HK-2 (cell line): ENCODE measurements around the gene KRTAP4-9.
A peak's percentile ranks its signal among the peaks of the same experiment; 100 is the strongest.
"Not testable (repeated sequence)": the region's sequence is repeated elsewhere in the genome, so short reads cannot be mapped to it uniquely, and the experiment has no call there.

Experiments used
- DNase-seq: peaks from one replicate; pipeline ENCODE4 v3.0.0-alpha.2; 2018; ENCODE audit not compliant: unreplicated experiment

The KRTAP4-9 gene

DNA sequence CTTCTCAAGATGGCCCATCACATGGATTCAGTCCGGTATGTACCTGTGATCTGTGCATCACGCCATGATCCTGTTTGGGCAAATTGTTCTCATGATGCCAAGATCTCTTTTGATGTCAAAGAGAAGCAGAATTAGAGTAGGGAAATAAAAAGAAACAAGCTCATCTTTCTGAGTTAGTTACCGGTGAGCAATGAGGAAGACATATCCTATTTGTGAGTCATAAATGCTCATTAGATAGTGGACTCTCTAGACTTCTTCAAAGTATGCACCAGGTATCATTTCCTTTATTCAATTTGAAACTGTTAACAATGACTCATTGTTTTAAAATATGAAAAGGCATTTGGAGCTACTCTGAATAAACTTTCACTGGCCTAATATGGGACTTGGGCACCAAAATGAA is 26.8 kb downstream of the KRTAP4-9 start:
- no peak for DNase-seq

DNA sequence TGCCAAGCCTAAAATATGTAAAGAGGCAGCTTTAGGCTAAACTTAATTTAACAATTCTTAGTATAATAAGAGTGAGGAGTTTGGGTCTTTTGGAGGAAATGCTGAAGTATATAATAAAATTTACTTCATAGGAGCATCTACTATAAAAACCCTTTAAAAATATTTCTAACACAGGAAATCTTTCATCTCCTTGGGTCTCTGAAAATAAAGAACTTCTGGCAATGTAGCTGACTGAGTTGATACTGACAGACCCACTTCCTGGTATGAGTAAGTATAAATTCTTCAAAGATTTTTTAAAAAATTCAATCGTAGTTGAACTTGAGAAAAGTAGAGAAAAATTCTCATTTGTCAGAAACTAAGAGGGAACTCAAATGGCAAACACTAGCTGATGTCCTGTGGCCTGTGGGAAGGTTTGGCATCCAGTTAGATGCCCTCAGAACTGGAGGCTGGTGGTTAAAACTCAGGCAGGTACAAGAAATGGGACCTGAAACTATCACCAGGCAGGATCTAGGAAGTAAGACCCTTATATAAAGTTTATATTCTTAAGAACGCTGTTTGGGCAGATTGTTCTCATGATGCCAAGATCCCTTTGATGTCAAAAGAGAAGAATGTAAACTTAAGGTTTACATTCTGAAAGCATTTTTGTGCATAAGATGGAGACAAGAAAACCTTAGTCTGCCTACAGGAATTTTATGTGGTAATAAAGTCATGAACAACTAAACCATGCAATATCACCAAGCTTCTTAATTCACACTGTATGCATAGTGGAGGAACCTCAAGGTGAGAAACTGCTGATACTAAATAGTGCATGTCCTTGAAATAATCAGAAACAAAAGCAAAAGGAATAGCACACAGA is 28.9 kb downstream of the KRTAP4-9 start:
- DNase-seq: no peak

- DNase-seq: not testable (repeated sequence)
These were observed 34.7 kb downstream of the KRTAP4-9 start for GRCh38 chr17:41139865-41140264.

DNA sequence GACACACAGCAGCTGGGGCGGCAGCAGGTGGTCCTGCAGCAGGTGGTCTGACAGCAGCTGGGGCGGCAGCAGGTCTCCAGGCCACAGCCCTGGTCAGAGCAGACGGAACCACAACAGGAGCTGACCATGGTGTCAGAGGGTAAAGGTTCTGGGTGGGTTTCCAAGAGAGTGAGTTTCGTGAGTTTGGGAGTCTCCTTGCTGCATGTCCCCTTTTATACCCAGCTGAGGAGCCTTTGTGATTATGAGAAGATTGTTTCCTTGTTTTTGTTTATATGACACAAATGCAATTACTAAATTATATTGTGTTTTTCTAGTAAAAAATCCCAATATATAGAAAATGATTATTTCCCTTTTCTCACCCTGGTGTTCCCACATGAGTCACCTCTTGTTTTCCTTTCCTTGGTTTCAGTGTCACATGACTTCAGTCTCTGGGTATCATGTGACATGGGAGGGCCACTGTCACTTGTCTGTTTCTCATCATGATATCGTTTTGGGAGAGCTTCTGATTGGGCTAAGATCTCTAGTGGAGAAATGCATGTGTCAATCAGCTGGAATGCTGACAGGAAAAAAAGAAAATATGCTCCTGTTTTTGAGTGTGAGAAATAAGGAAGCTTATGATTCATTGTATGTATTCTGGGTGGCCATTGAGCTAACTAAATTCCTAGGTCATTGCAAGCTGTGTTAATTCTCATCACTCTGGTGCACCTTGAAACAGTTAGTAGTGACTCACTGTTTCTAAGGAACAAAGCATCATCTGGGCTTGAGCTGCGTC is 35.4 kb downstream of the KRTAP4-9 start, which contains the start of gene KRTAP4-6:
KRTAP4-6 (minus strand) TSS at position 185 of the 772 bp plus-strand sequence; CDS start at position 128, 57 bp downstream.
- DNase-seq: peak; percentile 30

DNA sequence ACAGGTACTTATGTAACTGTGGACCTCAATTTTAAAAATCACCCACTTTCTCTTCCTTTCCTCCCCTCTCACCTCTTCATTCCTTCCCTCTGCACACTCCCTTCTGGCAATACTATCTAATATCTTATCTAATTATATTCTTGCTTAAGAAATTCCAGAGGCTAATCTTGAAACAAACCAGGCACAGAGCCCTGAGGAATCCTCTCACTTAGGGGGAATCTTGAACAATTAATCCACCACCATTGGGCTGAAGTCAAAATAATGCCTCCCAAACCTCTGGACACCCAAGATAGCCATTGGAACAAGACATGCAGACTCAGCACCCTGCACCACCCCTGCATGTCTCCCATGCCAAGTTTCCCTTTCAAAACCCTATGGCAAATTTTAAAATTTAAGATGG is 36.2 kb downstream of the KRTAP4-9 start:
- no peak for DNase-seq

DNA sequence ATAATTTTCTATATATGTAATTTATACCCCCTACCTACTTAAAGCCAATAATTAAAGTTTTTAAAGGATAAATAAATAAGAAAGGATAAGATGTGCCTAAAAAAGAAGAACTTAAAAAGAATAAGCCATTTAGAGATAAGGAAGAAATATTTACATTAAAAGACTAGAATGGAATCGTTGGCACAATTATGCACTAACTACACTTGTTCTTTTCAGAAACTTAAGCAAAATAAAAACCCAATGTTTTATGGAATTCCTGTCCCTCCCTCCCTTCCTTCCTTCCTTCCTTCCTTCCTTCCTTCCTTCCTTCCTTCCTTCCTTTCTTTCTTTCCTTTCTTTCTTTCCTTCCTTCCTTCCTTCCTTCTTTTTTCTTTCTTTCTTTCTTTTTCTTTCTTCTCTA is 39.7 kb downstream of the KRTAP4-9 start:
- DNase-seq: no peak

DNA sequence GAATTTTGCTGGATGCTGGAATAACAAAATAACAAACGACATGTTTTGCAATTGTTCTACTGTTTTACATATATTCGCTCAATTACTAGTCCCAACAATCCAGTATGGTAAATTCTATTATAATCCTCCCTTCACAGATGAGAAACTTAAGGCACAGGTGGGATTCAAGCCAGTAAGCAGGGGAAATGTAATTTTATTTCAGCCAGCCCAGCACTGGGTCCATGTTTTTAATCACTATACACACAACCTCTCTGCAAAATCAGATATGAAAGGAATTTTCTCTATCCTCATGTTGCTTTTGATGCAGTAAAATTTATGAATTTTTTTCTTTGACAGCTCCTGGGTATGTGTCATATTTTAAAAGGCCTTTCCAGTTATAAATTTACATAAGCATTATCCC is 40.1 kb downstream of the KRTAP4-9 start:
- no peak for DNase-seq

GRCh38 chr17:41147531-41148204 is 42.5 kb downstream of the KRTAP4-9 start:
- DNase-seq: no peak

DNA sequence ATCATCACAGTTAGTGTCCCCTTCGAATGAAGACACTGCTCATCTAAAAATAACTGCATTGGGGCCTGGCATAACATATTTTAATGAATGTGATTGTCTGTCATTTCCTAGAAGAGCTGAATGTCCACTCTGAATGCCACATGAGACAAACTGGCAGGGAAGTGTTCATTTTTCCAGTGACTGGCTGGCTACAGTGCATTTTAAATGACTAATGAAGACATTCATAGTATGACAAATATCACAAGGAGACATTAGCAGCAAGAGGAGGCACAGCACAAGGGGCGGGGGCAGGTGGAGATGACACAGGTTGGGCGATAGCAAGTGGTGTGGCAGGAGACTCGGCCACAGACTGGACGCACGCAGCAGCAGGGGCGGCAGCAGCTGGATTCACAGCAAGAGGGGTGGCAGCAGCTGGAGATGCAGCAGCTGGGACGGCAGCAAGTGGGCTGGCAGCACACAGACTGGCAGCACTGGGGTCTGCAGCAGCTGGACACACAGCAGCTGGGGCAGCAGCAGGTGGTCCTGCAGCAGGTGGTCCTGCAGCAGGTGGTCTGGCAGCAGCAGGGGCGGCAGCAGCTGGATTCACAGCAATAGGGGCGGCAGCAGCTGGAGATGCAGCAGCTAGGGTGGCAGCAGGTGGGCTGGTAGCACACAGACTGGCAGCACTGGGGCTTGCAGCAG is 43.9 kb downstream of the KRTAP4-9 start:
- DNase-seq: not testable (repeated sequence)

DNA sequence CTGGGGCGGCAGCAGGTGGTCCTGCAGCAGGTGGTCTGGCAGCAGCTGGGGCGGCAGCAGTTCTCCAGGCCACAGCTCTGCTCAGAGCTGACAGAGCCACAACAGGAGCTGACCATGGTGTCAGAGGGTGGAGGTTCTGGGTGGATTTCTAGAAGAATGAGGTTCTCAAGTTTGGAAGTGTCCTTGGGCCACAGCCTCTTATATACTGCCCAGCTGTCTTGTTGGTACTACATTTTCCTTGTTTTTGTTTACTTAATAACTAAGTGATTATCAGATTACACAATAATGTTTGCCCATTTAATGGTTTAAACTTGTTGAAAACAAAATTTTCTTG is 44.4 kb downstream of the KRTAP4-9 start, which contains the start of gene KRTAP4-5:
KRTAP4-5 (minus strand) TSS at position 174 of the 334 bp plus-strand sequence; CDS start at position 116, 58 bp downstream.
- no peak for DNase-seq

DNA sequence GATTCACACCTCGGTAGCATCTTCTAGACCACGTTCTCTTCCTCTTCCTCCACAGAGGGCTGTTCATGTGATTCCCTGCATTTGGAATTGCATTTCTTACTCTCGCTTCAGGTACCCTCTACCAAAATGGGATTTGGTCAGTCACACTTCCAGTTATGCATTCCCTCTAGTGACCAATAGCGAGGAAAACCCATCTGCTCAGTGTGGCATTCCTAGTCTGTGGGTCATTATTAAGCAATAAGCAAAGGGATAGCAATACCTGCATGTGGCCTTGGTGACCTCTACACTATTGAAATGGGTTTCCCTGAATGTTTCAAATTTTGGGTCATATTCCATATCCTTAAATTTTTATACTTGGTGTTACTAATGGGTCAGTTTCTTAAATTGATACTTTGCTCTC is 44.8 kb downstream of the KRTAP4-9 start:
- no peak for DNase-seq

GRCh38 chr17:41151525-41151924 is 46.3 kb downstream of the KRTAP4-9 start:
- no peak for DNase-seq

DNA sequence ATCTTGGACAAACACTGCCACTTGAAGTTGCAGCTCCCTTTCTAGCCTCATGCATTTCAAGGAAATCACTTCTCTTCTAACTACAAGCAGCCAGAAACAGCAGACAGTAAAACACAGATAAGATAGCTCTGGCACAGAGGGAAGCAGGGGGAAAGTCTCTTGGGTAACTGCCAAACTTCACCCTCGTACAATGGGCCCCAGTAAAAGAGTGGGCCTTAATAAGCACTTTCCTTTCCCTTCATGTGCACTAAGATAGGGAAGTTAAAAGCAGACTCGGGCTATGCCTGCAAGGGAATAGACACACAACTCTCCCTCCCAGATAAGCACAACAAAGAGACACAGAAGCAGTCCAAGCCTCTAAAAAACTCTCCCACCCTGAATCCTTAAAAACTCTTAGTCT is 48.7 kb downstream of the KRTAP4-9 start:
- DNase-seq: no peak
